Body of pancreas (tissue), 4 donors: ENCODE results near the gene RNPEP. TPM values are rescaled to one million over a fixed set of nuclear protein-coding genes. Genes with fewer than 3 reads are reported as not detected.

Experiments used
- ATAC-seq: fragments of 150-250 bp; one replicate; pipeline ENCODE4 v1.9.1; 2016
- DNase-seq, 4 donors: peaks; one replicate each; pipeline ENCODE4 v3.0.0-alpha.2; 2019
- H3K27ac ChIP-seq, 4 donors: fragments of 200-600 bp; sonication (generic); 1 replicate in 3 of 4; 2 replicates in 1 of 4; pipeline versions ENCODE4 v1.5.1 to v1.6.1; 2016 to 2019; ENCODE audit warnings: mild to moderate bottlenecking in 1 of 4, mixed read lengths in 1 of 4, moderate library complexity in 1 of 4
- H3K27me3 ChIP-seq, 2 donors: fragments of 200-600 bp; sonication (generic); one replicate each; pipeline ENCODE4 v1.6.0; 2016; ENCODE audit warnings: mild to moderate bottlenecking in 1 of 2
- H3K36me3 ChIP-seq, 2 donors: fragments of 200-600 bp; sonication (generic); replicated peaks in 1 of 2; 2 replicates each; pipeline ENCODE4 v1.5.1; 2016; ENCODE audit warnings: low read depth in 2 of 2; ENCODE audit not compliant: insufficient read depth in 1 of 2
- H3K4me1 ChIP-seq: fragments of 200-600 bp; sonication (generic); one replicate; pipeline ENCODE4 v1.6.0; 2016
- H3K4me3 ChIP-seq, 2 donors: fragments of 200-600 bp; sonication (generic); 1 replicate in 1 of 2; 2 replicates in 1 of 2; pipeline ENCODE4 v1.5.1; 2016 to 2019
- H3K9me3 ChIP-seq, 3 donors: fragments of 200-600 bp; sonication (generic); 1 replicate in 2 of 3; 2 replicates in 1 of 3; pipeline ENCODE4 v1.5.1; 2016
- CTCF ChIP-seq, 7 experiments: fragments of 450-650 bp in 4 of 7; fragments of 200-600 bp in 3 of 7; sonication (generic) in 3 of 7; IDR thresholded peaks; one replicate each; pipeline ENCODE4 v1.5.1; 2016 to 2019; ENCODE audit warnings: antibody characterized with exemption in 7 of 7
- POLR2A ChIP-seq, 3 donors: fragments of 450-650 bp; IDR thresholded peaks; one replicate each; pipeline ENCODE4 v1.6.1; 2016; ENCODE audit warnings: antibody characterized with exemption in 3 of 3, mild to moderate bottlenecking in 2 of 3
- WGBS, 2 donors: methylation state at CpG; one replicate each; pipeline ENCODE4 v1.1.5; 2017; 5-methylcytosine and 5-hydroxymethylcytosine counted together
- intact Hi-C: fragments of 100-400 bp; cut with DNase I; formaldehyde crosslinking; loops from one replicate; pipeline ENCODE4 v1.15.1; 2023
- total RNA-seq, 2 donors: library from RNA; depleted of rRNA; stranded (reverse); fragments of >200 nt; gene quantifications; one replicate each; pipeline ENCODE4 v1.1.0, GENCODE V29; 2016

RNPEP gene
- total RNA-seq, 2 donors from 2014 or later: 62.3 to 233 TPM

GRCh38 chr1:202012544-202013478, 30.4 kb downstream of the RNPEP start:
- Histone ChIP-seq H3K27me3 (no peaks in the 10 kb centered on the region), H3K9me3 (no peaks in the 10 kb centered on the region), H3K36me3 (peaks cover 6 to 17% of the 10 kb centered on the region in 2 donors), H3K4me1 (peaks cover 78% of the 10 kb centered on the region), H3K27ac (peak overlapping the region in 3 of 4 donors; percentile 93 to 100 (median 95)), H3K4me3 (peak overlapping the region; percentile 75 to 93)
- WGBS, 2 donors: 51 to 53% methylated on average over 17 to 35 of the region's 35 CpGs
- TF ChIP-seq POLR2A (IDR thresholded peaks at IDR 0.05) (peak in 2 of 3 donors; percentile 18 to 30), CTCF (IDR thresholded peaks at IDR 0.05) (no peak)
- DNase-seq: peak in 3 of 4 donors; percentile 31 to 52 (median 32)
- no peak for ATAC-seq
- intact Hi-C loops: no loop called here

GRCh38 chr1:202013603-202014002, 31.2 kb downstream of the RNPEP start:
- TF ChIP-seq CTCF (IDR thresholded peaks at IDR 0.05): no peak
- no peak for TF ChIP-seq POLR2A (IDR thresholded peaks at IDR 0.05)
- H3K27ac ChIP-seq: peak overlapping the region in 3 of 4 donors; percentile 93 to 100 (median 95)
- peak overlapping the region; percentile 75 to 93 for H3K4me3 ChIP-seq
- intact Hi-C loops: no loop called here
- no peak for ATAC-seq
- H3K4me1 ChIP-seq: peaks cover 78% of the 10 kb centered on the region
- no peaks in the 10 kb centered on the region for H3K9me3 ChIP-seq
- 64 to 76% methylated on average over 7 to 12 of the region's 12 CpGs for WGBS, 2 donors
- peaks cover 6 to 17% of the 10 kb centered on the region in 2 donors for H3K36me3 ChIP-seq
- no peaks in the 10 kb centered on the region for H3K27me3 ChIP-seq
- DNase-seq: peak in 2 of 4 donors; percentile 27 to 43

GRCh38 chr1:202014060-202014459, 31.6 kb downstream of the RNPEP start:
- Histone ChIP-seq H3K4me3 (no peak overlapping the region), H3K9me3 (no peaks in the 10 kb centered on the region), H3K4me1 (peaks cover 80% of the 10 kb centered on the region), H3K27ac (peak overlapping the region in 3 of 4 donors; percentile 93 to 100 (median 95)), H3K27me3 (no peaks in the 10 kb centered on the region), H3K36me3 (peaks cover 6 to 17% of the 10 kb centered on the region in 2 donors)
- no peak for DNase-seq
- 73 to 81% methylated on average over 6 of the region's 6 CpGs for WGBS, 2 donors
- TF ChIP-seq CTCF (IDR thresholded peaks at IDR 0.05) (no peak), POLR2A (IDR thresholded peaks at IDR 0.05) (no peak)
- ATAC-seq: no peak
- intact Hi-C loops: no loop called here

- Histone ChIP-seq H3K27ac (peak overlapping the region; percentile 15 to 100 (median 94)), H3K27me3 (no peaks in the 10 kb centered on the region), H3K4me1 (peaks cover 73% of the 10 kb centered on the region), H3K4me3 (no peak overlapping the region), H3K36me3 (peaks cover 6 to 17% of the 10 kb centered on the region in 2 donors), H3K9me3 (no peaks in the 10 kb centered on the region)
- peak in 2 of 3 donors; percentile 22 to 30 for TF ChIP-seq POLR2A (IDR thresholded peaks at IDR 0.05)
- TF ChIP-seq CTCF (IDR thresholded peaks at IDR 0.05): no peak
- WGBS, 2 donors: 49 to 59% methylated on average over 13 to 17 of the region's 17 CpGs
- intact Hi-C loops: no loop called here
- DNase-seq (peak in 3 of 4 donors; percentile 45 to 57 (median 53)), ATAC-seq (no peak)
Measured at GRCh38 chr1:202014915-202015661, 32.6 kb downstream of the RNPEP start.
